ENCODE results near the gene ZNF787. TPM values are rescaled to one million over a fixed set of nuclear protein-coding genes. Genes with fewer than 3 reads are reported as not detected.

The ZNF787 gene
- total RNA-seq, 1 donor = 27.5 TPM

- TF ChIP-seq, protein P1, sequence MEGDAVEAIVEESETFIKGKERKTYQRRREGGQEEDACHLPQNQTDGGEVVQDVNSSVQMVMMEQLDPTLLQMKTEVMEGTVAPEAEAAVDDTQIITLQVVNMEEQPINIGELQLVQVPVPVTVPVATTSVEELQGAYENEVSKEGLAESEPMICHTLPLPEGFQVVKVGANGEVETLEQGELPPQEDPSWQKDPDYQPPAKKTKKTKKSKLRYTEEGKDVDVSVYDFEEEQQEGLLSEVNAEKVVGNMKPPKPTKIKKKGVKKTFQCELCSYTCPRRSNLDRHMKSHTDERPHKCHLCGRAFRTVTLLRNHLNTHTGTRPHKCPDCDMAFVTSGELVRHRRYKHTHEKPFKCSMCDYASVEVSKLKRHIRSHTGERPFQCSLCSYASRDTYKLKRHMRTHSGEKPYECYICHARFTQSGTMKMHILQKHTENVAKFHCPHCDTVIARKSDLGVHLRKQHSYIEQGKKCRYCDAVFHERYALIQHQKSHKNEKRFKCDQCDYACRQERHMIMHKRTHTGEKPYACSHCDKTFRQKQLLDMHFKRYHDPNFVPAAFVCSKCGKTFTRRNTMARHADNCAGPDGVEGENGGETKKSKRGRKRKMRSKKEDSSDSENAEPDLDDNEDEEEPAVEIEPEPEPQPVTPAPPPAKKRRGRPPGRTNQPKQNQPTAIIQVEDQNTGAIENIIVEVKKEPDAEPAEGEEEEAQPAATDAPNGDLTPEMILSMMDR (IDR thresholded peaks at IDR 0.05; ENCODE audit: extremely low read depth, low read depth, low read length) = no peak
- peak; percentile 73 for DNase-seq (ENCODE audit: insufficient read length, low spot score, missing footprints)
- Histone ChIP-seq H3K79me2 (ENCODE audit: insufficient read depth, low read length) (peaks cover 78% of the 10 kb centered on the region), H3K27ac (ENCODE audit: low read depth, low read length) (no peak overlapping the region), H3K9me3 (ENCODE audit: low read depth, low read length) (no peaks in the 10 kb centered on the region), H3K27me3 (ENCODE audit: insufficient read depth, low read length) (no peaks in the 10 kb centered on the region), H3K36me3 (ENCODE audit: insufficient read depth, low read length) (peaks cover 18% of the 10 kb centered on the region), H2AFZ (ENCODE audit: low read length) (no peak overlapping the region), H3K4me1 (ENCODE audit: insufficient read depth, low read length) (no peaks in the 10 kb centered on the region), H3K4me2 (ENCODE audit: insufficient read depth, low read length) (no peak overlapping the region), H4K20me1 (ENCODE audit: insufficient read depth, low read length) (peaks cover 28% of the 10 kb centered on the region), H3K4me3 (ENCODE audit: insufficient read depth, low read length) (no peak overlapping the region)
Observed at GRCh38 chr19:56097776-56098175, 23.3 kb downstream of the ZNF787 start.

DNA sequence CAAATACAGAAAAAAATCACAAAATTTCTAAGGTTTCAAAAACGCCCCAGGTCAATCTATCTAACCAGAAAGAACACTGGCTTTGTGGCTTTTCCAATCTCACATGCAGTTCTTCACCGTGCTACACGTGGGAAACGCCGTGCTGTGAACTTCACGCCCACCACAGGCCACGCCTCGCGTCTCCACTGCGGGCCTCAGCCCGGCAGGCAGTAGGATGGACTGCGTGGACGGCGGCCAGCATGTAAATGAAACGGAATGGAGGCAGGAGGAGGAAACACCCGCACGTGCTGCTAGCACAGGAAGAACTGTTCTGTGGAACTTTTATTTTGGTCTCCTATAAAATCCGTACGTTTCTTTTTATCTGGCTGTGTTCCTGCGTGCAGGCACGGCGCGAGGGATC lies 23.8 kb downstream of the ZNF787 start:
- Histone ChIP-seq H4K20me1 (ENCODE audit: insufficient read depth, low read length) (peaks cover 29% of the 10 kb centered on the region), H3K36me3 (ENCODE audit: insufficient read depth, low read length) (peaks cover 18% of the 10 kb centered on the region), H3K79me2 (ENCODE audit: insufficient read depth, low read length) (peaks cover 78% of the 10 kb centered on the region), H3K9me3 (ENCODE audit: low read depth, low read length) (no peaks in the 10 kb centered on the region), H3K4me2 (ENCODE audit: insufficient read depth, low read length) (no peak overlapping the region), H3K27ac (ENCODE audit: low read depth, low read length) (no peak overlapping the region), H2AFZ (ENCODE audit: low read length) (no peak overlapping the region), H3K4me1 (ENCODE audit: insufficient read depth, low read length) (no peaks in the 10 kb centered on the region), H3K4me3 (ENCODE audit: insufficient read depth, low read length) (no peak overlapping the region), H3K27me3 (ENCODE audit: insufficient read depth, low read length) (no peaks in the 10 kb centered on the region)
- DNase-seq (ENCODE audit: insufficient read length, low spot score, missing footprints) = peak; percentile 76
- TF ChIP-seq, protein P1 (IDR thresholded peaks at IDR 0.05; ENCODE audit: extremely low read depth, low read depth, low read length) = no peak

- H4K20me1 ChIP-seq (ENCODE audit: insufficient read depth, low read length) = peaks cover 29% of the 10 kb centered on the region
- TF ChIP-seq, protein P1 (IDR thresholded peaks at IDR 0.05; ENCODE audit: extremely low read depth, low read depth, low read length) = no peak
- H3K4me3 ChIP-seq (ENCODE audit: insufficient read depth, low read length) = no peak overlapping the region
- H3K4me1 ChIP-seq (ENCODE audit: insufficient read depth, low read length) = no peaks in the 10 kb centered on the region
- no peaks in the 10 kb centered on the region for H3K27me3 ChIP-seq (ENCODE audit: insufficient read depth, low read length)
- H3K36me3 ChIP-seq (ENCODE audit: insufficient read depth, low read length) = peaks cover 13% of the 10 kb centered on the region
- H3K27ac ChIP-seq (ENCODE audit: low read depth, low read length) = no peak overlapping the region
- H3K9me3 ChIP-seq (ENCODE audit: low read depth, low read length) = no peaks in the 10 kb centered on the region
- peak; percentile 45 for DNase-seq (ENCODE audit: insufficient read length, low spot score, missing footprints)
- peaks cover 78% of the 10 kb centered on the region for H3K79me2 ChIP-seq (ENCODE audit: insufficient read depth, low read length)
- no peak overlapping the region for H3K4me2 ChIP-seq (ENCODE audit: insufficient read depth, low read length)
- H2AFZ ChIP-seq (ENCODE audit: low read length) = no peak overlapping the region
Observed at GRCh38 chr19:56096665-56097064, 24.4 kb downstream of the ZNF787 start.

DNA sequence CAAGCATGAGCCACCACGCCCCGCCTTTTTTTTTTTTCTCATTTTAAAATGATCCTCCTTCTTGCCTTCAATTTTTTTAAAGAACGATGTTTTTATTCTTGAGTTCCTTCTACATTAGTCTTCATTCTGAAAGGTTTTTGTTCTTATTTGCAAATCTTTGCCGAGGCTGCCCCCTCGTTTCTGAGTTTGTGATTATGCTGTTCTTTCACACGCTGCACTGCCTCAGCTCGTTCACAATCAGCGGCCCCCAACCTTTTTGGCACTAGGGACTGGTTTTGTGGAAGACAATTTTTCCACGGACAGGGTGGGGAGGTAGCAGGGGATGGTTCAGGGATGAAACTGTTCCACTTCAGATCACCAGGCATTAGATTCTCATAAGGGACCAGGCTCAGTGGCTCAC lies 26.6 kb downstream of the ZNF787 start:
- H3K27me3 ChIP-seq (ENCODE audit: insufficient read depth, low read length) = no peaks in the 10 kb centered on the region
- H3K4me2 ChIP-seq (ENCODE audit: insufficient read depth, low read length) = no peak overlapping the region
- peak; percentile 29 for DNase-seq (ENCODE audit: insufficient read length, low spot score, missing footprints)
- H3K4me3 ChIP-seq (ENCODE audit: insufficient read depth, low read length) = no peak overlapping the region
- no peaks in the 10 kb centered on the region for H3K9me3 ChIP-seq (ENCODE audit: low read depth, low read length)
- TF ChIP-seq, protein P1 (IDR thresholded peaks at IDR 0.05; ENCODE audit: extremely low read depth, low read depth, low read length) = no peak
- peaks cover 78% of the 10 kb centered on the region for H3K79me2 ChIP-seq (ENCODE audit: insufficient read depth, low read length)
- peaks cover 7% of the 10 kb centered on the region for H3K36me3 ChIP-seq (ENCODE audit: insufficient read depth, low read length)
- peaks cover 32% of the 10 kb centered on the region for H4K20me1 ChIP-seq (ENCODE audit: insufficient read depth, low read length)
- H2AFZ ChIP-seq (ENCODE audit: low read length) = no peak overlapping the region
- H3K27ac ChIP-seq (ENCODE audit: low read depth, low read length) = no peak overlapping the region
- peaks cover 6% of the 10 kb centered on the region for H3K4me1 ChIP-seq (ENCODE audit: insufficient read depth, low read length)

Data from osteoblast (primary cell).